HK-2 (cell line): ENCODE data around the gene XXYLT1.
"Not testable (repeated sequence)": the region's sequence is repeated elsewhere in the genome, so short reads cannot be mapped to it uniquely, and the experiment has no call there.

Experiments used
- DNase-seq: peaks from one replicate; pipeline ENCODE4 v3.0.0-alpha.2; 2018; ENCODE audit not compliant: unreplicated experiment

XXYLT1 gene

DNA sequence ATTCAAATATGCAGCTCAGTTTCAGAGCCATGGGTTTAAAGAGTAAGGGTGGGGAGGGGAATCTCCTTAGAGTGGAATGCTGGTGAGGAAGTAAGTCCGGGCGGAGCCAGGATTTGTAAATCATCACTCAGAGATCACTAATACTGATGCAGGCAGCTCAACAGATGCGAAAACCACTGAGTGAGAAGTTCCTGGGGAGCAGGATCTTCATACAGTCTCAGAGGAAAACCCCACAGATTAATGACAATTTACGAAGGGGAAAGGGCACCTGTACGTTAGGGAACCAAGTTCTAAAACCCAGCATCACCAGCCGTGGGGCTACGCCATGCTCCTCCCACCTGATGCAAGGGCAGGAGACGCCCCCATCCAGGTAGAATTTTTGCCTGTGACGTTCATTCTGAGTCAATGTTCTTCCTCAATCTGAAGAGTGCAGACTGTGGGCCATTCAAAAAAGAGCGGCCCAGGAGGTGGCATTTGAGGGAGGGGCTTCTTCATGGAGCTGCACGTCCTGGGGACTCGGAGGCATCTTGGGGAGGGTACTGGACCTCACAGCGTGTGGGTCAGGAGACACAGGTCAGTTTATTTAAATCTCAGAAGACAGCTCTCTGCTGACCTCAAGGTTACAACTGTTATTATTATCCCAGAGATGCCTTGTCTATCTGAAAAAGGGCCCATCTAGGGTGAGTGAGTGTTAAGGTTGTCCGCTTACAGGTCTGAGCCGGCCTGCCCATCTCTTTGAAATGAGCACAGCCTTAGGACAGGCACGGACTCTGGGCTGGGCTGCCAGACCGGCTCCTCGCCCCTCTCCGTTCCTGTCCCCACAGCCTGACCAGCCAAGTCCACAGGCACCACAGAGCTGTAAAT is 228.0 kb downstream of the XXYLT1 start:
- no peak for DNase-seq

DNA sequence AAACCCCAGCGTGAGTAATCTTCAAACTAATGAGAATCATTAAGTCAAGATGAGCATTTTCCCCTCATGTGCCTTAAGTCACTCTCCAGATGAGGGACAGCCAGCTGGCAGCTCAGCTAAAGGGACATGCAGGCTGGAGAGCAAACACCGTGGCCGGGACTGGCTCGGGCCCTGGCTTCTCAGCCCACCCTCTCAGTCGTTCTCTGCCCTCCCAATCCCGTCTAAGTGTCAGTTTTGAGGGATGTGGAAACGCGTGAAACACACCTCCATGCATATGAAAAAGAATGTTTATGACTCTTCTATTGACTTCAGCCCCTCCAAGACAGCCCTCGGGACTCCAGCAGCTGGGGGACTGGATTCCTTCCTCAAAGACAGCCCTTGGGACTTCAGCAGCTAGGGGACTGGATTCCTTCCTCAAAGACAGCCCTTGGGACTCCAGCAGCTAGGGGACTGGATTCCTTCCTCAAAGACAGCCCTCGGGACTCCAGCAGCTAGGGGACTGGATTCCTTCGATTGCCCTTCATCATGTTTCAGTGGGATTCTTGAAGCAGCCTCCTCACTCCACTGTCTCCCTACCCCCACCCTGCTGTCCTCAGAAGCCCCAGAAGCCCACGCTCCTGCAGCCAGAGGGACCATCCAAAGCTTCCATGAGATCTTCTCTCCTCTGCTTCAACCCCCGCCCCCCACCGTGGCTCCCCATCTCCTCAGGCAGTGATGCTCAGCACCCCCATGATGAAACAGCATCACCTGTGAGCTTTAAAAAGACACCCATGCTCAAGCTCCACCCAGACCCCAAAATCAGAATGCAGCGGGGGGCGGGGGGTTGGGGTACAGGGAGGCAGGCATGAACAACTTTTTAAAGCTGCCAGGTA is 228.9 kb downstream of the XXYLT1 start:
- DNase-seq: no peak

DNA sequence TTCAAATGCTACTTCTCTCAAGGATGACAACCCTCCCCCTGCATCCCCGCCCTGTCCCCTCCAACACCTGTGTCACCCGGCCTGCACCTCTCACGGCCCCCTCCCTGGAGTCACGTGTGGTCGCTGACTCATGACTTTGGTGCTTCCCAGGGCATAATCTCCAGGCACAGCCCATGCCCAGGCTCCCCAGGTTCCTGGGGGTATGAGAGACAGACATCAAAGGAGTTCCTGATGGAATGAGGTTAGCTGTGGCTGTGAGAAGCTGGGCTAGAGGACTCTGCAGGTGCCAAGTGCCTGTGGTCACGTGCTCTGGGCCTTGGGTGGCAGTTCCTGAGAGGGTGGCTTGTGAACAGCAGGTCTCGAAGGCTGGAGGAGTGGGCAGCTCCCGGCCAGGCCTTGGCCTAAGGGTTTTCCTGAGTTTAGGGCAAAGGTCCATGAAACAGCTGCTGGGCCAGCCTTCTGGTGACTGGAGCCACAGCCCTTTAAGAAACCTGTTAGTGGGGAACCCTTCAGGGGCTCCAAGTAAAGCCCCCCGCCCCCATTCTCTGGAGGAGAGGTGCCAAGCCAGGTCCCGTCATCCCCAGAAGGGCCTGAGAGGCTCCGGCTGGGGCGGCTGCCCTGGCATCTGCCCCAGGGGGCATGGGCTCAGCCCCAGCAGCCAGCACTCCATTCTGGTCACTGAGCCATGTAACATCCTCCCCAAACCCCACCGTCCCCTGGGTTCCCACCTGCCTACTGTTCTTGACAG is 230.0 kb downstream of the XXYLT1 start:
- DNase-seq: peak; percentile 24

DNA sequence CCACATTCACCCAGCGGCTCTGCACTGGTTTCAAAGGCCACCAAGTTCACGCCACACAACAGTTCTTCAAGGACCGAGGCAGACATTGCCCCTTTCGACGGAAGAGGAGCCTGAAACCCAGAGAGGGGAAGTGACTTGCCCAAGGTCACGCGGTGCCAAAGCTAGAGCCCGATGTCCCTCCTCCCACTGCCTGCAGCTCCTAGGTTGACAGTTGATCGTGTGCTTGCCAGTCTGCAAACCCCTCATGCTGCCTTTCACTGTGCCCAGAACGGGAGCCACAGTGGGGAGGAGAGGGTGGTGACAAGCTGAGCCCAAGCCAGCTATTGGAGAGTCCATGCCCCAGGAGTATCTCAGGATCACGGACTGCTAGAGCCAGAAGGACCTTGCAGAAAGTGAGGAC is 230.9 kb downstream of the XXYLT1 start:
- no peak for DNase-seq

DNA sequence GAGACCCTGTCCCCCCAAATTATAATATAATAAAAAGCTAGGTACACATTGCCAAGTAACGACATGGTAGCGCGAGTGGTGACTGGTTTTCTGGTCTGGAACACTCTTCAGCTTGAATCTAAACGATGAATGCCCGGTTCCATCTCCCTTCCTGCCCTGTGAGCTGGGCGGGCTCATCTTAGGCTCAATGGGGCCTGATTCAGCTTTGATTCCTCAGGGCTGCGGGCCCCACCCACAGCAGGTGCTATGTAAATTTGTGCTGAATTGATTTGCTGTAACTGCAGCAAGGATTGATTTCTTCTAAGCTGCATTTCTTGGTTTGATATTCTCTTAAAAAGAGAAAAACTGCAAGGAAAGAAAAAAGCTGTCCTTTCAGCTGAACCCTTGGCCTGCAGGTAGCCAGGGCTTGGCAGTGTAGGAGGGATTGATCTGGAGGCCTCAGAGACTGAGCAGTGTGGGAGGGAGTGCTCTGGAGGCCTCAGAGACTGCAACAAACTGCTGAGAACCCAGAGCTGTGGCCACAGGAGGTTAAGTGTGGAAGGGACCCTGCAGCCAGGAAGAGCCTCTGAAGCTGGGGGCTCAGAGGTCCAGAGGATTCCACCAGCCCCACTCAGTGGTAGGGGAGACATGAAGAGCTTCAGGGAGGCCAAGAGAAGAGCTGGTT is 231.6 kb downstream of the XXYLT1 start:
- no peak for DNase-seq

DNA sequence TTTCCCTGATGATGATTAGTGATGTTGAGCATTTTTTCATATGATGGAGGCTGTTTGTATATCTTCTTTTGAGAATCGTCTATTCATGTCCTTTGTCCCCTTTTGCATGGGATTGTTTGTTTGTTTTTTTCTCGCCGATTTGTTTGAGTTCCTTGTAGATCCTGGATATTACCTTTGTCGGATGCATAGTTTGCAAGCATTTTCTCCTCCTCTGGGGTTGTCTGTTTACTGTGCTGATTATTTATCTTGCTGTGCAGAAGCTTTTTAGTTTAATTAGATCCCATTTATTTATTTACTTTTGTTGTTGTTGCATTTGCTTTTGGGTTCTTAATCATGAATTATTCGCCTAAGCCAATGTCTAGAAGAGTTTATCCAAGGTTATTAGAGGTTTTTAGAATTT is 232.8 kb downstream of the XXYLT1 start:
- DNase-seq: no peak

DNA sequence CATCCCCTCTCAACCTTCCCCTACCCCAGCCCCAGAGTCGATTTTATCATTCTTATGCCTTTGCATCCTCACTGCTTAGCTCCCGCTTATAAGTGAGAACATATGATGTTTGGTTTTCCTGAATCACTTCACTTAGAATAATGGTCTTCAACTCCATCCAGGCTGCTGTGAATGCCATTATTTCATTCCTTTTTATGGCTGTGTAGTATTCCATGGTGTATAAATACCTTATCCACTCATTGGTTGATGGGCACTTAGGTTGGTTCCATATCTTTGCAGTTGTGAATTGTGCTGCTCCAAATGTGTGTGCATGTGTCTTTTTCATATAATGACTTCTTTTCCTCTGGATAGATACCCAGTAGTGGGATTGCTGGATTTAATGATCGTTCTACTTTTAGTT is 233.4 kb downstream of the XXYLT1 start:
- DNase-seq: not testable (repeated sequence)

DNA sequence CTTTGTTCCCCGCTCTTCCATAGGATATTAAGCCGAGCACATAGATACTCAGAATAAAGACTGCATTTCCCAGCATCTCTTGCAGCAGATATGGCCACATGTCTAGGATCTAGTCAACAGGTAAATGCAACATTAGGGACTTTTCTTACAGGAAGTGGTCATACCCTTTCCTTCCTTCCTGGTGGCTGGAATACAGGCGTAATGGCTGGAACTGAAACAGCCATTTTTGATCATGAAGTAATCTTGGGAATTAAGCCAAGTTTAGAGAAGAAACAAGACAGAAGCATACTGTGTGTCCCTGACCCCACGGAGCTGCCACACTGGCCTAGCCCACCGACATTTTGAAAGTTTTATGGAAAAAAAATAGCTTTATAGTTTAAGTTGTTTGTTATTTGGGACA is 234.0 kb downstream of the XXYLT1 start:
- no peak for DNase-seq

DNA sequence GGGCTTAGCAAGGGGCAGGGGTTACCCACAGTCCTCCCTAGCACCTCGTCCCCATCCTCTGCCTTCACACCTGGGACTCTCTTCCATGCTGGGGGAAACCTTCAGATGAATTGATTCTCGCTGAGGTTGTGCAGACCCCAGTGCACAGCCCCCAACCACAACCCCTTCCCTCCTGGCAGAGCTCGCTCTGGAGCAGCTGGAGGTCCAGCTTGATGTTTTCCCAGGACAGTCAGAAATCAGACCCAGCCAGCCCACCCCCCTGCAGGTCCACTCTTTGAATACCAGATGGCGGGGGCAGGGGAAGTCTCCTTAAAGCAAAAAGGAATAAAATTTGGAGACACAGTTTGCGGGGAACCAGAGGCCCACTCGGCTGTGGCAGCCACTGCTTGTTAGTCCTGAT is 234.4 kb downstream of the XXYLT1 start:
- no peak for DNase-seq

DNA sequence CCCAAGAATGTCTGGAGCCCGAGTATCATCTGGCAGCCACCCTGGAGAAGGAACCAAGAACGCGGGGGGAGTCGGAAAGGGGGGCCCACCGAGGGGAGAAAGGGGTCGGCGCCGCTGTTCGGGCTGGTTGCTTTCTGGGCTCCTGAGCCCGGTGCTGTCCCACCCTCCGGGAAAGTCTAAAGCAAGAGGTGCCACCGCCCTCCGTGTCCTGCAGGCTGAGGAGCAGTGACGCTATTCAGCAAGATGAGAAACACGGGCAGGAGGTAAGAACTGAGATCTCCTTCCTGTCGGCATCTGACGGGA is 234.8 kb downstream of the XXYLT1 start:
- DNase-seq: no peak

DNA sequence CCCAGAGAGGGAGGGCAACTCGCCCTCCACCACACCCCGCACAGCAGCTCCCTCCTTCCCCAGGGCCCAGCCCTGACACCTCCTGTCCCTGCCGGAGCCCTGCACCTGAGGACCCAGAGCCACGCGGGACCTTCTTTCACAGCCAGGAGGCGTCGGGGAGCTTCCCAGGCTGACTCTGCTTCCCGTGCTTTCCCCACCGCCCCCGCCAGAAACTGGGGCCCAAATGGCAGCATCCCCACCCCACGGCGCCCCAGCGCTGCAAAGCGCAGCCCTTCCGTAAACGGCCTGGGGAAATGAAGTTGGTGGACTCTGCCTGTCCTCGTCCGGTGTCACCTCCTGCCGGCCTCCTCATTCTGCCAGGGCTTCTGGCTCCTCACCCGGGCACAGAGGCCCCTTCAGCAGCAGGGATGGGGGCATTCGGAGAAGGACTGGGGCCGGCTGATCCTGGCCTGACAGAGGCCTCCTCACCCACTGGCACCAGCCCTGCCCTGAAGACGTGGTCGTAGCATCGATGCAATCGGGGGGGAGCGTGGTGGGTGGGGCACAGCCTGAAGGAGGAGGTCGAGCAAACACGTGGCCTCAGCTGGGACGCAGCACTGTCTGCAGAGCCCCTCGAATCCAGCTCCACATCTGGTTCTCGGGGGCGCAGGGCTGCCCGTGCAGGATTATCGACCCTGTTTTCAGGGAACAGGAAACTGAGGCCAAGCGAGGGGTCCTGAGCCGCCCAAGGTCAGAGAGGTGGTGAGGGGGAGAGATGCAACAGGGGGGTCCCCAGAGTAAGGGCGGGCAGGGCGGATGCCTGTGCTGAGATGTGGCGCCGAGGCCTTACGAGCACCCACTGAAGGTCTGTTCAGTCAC is 235.4 kb downstream of the XXYLT1 start:
- no peak for DNase-seq

DNA sequence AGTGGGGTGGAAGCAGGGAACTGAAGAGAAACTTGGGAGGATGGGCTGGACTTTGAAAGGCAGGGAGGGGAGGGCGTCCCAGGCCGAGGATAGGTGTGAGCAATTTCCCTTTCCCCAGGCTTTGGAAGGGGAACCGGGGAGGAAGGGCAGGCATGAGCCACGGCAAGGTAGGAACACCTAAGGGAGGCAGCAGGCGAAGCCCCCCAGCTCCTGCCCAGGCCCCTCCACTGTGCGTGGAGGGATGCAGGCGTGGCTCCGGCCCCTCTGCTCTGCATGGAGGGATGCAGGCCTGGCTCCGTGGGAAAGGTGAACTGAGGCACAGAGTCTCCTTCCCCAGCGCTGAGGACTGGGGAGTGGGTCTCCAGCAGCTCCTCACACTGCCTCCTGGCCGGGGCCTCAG is 236.4 kb downstream of the XXYLT1 start:
- no peak for DNase-seq

DNA sequence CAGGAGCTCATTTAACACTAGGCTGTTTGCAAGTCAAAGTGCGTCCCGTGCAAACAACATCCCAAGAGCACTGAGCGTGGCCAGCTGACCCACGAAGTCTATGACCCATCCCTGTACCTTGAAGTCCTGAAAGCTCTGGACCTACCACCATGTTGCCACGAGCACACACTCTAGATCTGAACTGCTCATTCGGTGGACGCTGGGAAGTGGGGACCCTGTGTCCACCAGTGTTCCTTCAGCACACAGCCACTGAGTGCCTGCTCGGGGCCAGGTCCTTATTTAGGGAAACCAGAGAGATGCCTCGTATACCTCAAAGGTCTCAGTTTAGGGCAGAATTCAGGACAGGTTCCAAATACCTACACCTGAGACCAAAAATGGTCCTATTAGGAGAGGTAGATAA is 236.9 kb downstream of the XXYLT1 start:
- DNase-seq: no peak

DNA sequence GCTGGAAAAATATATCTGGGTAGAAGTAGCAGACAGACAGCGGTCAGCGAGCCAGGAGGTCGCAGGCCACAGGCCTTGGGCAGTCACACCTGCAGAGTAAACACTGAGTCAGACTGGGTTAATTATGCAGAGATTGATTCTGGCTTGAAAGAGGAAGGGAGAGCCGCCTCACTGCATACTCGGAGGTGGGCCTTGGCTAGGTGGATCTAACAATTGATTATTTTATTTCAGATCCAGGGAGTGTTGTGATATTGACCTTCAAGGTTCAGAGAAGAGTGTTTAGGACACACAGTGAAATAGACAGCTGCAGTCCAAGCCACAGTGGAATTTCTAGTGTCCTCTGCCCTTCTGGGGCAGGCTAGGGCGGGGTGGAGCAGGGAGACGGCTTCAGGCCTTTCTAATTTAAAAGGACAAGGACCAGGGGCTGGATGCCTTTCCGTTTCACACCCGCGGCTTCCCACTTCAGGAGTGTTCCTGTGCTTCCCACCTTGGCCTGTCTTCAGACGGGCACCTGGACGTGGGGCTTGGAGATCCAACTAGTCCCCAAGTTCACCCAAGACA is 237.3 kb downstream of the XXYLT1 start:
- peak; percentile 18 for DNase-seq

DNA sequence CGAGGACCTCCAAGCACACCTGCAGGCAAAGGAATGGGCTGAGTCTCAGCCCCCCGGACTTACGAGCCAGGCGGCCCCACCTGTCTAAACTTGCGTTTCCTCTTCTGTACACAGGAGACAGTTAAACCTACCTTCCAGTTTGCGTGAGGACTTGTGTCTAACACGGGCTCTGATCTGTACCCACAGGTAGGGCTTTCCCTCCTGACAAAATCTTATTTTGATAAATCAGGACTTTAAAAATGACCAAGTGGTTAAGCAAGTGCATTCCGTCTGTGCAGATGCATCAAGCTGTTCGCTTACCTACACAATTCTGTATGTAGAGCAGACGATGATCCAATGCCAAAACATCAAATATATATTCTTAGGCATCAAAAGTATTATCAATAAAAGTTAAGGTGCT is 238.0 kb downstream of the XXYLT1 start:
- DNase-seq: no peak

DNA sequence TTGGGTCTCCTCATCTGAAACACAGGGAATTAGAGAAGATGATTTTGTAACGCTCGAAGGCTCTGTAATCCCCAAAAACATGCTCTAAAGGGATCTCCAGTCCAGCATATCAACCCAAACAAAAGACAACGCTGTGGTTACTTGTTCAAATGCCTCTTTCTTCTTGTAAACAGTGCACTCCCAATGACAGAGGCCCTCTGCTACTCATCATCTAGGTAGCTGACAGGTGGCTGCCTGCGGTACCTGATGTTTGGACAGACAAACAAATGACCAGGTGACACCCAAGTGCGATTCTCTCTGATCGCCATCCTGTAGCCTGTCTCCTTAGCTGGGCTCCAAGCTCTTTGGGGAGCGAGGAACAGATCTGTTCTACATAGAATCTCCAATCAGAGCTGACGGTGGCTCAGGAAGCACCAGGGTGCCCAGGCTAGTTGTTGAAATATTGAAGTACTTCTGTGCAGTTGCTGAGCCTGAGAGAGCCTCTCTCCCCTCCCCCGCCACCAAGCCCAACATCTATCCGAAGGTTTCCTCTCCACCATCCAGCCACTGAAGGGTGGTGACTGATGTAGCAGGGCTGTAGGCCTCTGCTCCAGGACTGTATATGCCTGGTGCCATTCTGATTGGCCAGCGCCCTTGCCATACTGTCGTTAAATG is 238.7 kb downstream of the XXYLT1 start:
- DNase-seq: no peak

DNA sequence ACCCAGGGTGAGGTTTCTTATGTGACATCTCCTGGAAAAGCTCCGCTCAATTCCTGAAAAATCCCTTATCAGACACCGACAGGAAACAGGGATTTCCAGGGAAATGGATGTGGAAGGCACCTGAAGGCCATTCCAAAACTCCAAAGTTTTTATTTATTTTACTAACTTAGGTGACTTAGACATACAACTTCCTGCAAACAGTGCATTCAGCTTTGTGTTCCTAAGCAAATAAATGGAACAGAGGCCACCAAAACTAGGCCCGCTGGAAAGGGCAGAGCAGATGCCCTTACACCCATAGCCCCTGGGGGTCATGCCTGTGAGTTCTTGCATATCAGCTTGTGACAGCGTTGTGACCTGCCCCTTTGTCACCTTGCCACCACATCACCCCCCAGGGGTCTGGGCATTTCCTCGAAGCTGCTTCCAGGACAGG is 239.4 kb downstream of the XXYLT1 start:
- DNase-seq: no peak

DNA sequence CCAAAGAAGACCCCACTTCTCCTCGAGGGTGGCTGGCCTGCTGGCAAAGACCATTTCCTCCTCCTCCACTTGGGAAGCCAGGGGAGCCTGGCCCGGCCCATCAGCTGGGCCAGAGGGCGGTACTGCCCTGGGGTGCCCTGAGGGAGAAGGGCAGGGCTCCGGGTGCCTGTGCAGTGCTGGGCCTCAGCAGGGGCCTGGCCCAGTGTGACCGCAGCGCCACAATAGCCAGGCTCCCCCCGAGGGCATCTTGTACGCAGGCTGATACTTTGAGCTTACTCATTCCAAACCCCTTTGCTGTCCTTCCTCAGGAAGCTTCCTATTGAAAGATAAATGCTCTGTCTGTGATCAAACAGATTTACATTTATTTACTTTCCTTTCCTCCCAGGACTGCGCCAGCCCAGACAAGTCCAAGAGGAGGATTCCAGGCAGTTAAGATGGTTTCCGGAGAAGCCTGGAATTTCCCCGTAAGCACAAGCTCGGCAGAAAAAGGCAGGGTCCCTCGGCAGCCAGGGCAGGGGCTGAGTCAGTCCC is 240.1 kb downstream of the XXYLT1 start:
- no peak for DNase-seq

DNA sequence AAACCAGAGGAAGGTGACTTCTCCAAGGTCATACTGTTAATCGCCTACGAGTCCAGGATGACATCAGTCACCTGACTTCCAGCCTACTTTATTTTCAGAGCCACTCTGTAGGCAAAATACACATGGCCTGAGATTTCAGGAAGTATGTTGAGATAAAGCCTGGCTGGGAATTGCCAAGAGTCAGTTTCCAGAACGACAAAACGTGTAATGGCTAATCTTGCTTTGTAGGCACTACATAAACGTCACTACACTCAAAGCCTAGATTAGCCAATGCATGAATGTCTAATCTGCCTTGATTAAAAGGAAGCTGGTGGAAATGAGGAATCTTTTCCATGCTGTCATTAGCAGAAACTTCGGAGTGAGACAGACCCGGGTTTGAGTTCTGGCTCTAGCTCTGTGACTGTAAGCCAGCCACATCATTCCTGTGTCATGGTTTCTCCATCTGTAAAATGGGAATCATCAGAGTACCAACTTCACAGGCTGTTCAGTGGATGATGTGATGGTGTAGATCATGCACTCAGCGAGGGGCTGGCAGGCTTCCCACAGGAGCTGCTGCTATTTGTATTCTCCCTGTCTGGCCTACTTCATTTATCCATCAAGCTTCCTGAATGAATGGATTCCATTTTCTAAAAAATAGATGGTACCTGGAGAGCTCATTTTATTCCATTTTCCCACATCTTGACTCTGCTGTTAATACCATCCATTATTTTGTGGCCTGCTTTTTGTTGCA is 241.9 kb downstream of the XXYLT1 start:
- no peak for DNase-seq
